Thyroid gland (tissue), 4 donors: ENCODE data around the gene TMEM167A.

Experiments
- POLR2A ChIP-seq, 2 donors: fragments of 450-650 bp; IDR thresholded peaks; one replicate each; pipeline ENCODE4 v1.6.1; 2017; ENCODE audit warnings: antibody characterized with exemption in 2 of 2, mild to moderate bottlenecking in 2 of 2, moderate library complexity in 1 of 2
- TF ChIP-seq, protein P1 (sequence below), 6 experiments: fragments of 200-600 bp in 3 of 6; fragments of 450-650 bp in 3 of 6; sonication (generic) in 3 of 6; IDR thresholded peaks; one replicate each; pipeline ENCODE4 v1.5.1; 2016 to 2019; ENCODE audit warnings: antibody characterized with exemption in 6 of 6, mild to moderate bottlenecking in 2 of 6, inconsistent platforms in 1 of 6, moderate library complexity in 1 of 6

DNA sequence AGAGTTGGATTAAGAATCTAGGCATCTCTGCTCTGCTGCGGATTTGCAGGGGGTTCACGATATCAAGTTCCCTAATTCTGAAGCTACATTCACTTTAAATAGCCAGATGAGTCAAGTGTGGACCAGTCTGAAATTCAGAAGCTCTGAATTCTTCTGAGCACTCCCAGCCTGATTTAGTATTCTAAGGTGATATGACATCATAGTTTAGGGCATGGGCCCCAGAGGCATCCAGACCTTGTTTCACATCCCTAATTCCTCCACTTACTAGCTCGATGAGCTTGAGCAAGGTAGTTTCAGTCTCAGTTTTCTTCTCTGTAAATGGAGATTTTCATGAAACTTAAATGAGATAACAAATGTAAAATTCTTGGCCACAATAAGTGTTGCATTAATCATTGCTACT lies 65.2 kb downstream of the TMEM167A start:
- TF ChIP-seq POLR2A (IDR thresholded peaks at IDR 0.05) = no peak
- TF ChIP-seq, protein P1, sequence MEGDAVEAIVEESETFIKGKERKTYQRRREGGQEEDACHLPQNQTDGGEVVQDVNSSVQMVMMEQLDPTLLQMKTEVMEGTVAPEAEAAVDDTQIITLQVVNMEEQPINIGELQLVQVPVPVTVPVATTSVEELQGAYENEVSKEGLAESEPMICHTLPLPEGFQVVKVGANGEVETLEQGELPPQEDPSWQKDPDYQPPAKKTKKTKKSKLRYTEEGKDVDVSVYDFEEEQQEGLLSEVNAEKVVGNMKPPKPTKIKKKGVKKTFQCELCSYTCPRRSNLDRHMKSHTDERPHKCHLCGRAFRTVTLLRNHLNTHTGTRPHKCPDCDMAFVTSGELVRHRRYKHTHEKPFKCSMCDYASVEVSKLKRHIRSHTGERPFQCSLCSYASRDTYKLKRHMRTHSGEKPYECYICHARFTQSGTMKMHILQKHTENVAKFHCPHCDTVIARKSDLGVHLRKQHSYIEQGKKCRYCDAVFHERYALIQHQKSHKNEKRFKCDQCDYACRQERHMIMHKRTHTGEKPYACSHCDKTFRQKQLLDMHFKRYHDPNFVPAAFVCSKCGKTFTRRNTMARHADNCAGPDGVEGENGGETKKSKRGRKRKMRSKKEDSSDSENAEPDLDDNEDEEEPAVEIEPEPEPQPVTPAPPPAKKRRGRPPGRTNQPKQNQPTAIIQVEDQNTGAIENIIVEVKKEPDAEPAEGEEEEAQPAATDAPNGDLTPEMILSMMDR (IDR thresholded peaks at IDR 0.05) = no peak
